Thoracic aorta (tissue), 2 donors: Measurements from ENCODE around the gene TPM2. TPM values are rescaled to one million over a fixed set of nuclear protein-coding genes. Genes with fewer than 3 reads are reported as not detected.
A peak's percentile ranks its signal among the peaks of the same experiment; 100 is the strongest.

Source experiments
- ATAC-seq: fragments of 150-250 bp; one replicate; pipeline ENCODE4 v1.8.0; 2017; ENCODE audit warnings: low read depth; ENCODE audit not compliant: insufficient number of reproducible peaks, low FRiP score
- DNase-seq: peaks from one replicate; pipeline ENCODE4 v3.0.0-alpha.2; 2020; ENCODE audit warnings: low spot score
- H3K27ac ChIP-seq, 2 donors: fragments of 200-600 bp; sonication (generic); 1 replicate in 1 of 2; 2 replicates in 1 of 2; pipeline ENCODE4 v1.5.1; 2016; ENCODE audit warnings: mild to moderate bottlenecking in 2 of 2, moderate library complexity in 2 of 2
- H3K27me3 ChIP-seq: fragments of 200-600 bp; sonication (generic); replicated peaks from 2 replicates; pipeline ENCODE4 v1.6.0; 2016; ENCODE audit warnings: mild to moderate bottlenecking; ENCODE audit not compliant: insufficient read depth
- H3K36me3 ChIP-seq: fragments of 200-600 bp; sonication (generic); one replicate; pipeline ENCODE4 v1.5.1; 2016
- H3K4me1 ChIP-seq, 2 donors: fragments of 200-600 bp; sonication (generic); 1 replicate in 1 of 2; 2 replicates in 1 of 2; pipeline versions ENCODE4 v1.5.1 to v1.6.0; 2016; ENCODE audit warnings: low read depth in 2 of 2, mild to moderate bottlenecking in 1 of 2; ENCODE audit not compliant: control insufficient read depth in 1 of 2
- H3K4me3 ChIP-seq: fragments of 200-600 bp; sonication (generic); 2 replicates; pipeline ENCODE4 v1.5.1; 2016; ENCODE audit warnings: mild to moderate bottlenecking
- H3K9me3 ChIP-seq: fragments of 200-600 bp; sonication (generic); 2 replicates; pipeline ENCODE4 v1.5.1; 2016
- CTCF ChIP-seq: fragments of 200-600 bp; sonication (generic); IDR thresholded peaks from one replicate; pipeline ENCODE4 v1.5.1; 2019; ENCODE audit warnings: antibody characterized with exemption
- total RNA-seq, 2 donors: library from RNA; depleted of rRNA; stranded (reverse); fragments of >200 nt; gene quantifications; one replicate each; pipeline versions ENCODE4 v1.1.0 to v1.2.3, GENCODE V29; 2016

Gene TPM2
- total RNA-seq, 2 donors from 2014 or later, result 4,158 to 5,700 TPM

GRCh38 chr9:35725362-35725761 lies 35.6 kb upstream of the TPM2 start:
- peak overlapping the region; percentile 99 for H3K27ac ChIP-seq
- no peaks in the 10 kb centered on the region for H3K27me3 ChIP-seq
- H3K9me3 ChIP-seq, result no peaks in the 10 kb centered on the region
- peaks cover 20 to 49% of the 10 kb centered on the region in 2 donors for H3K4me1 ChIP-seq
- peaks cover 51% of the 10 kb centered on the region for H3K36me3 ChIP-seq
- DNase-seq (no peak), ATAC-seq (no peak)
- no peak overlapping the region for H3K4me3 ChIP-seq
- TF ChIP-seq CTCF, result no peak

DNA sequence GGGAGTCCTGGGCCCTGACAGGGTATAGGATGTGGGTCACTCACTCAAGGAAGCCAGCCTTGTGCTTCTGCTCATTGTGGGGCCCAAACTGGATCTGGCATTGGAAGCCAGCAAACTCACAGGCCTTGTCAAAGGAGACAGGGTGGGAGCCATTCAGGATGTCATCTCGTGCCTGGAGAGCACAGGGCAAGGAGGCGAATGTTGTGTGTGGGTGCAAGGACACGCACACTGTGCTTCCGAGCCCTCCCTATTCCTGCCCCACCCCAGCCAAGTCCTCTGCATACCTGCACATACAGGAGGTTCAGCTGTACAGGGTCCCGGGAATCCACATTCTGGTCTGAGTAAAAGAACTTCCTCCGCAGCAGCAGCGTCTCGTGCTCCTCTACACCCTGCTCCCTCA lies 34.2 kb upstream of the TPM2 start:
- Histone ChIP-seq H3K9me3 (no peaks in the 10 kb centered on the region), H3K27me3 (no peaks in the 10 kb centered on the region), H3K27ac (peak overlapping the region in 1 of 2 donors; percentile 99), H3K36me3 (peaks cover 66% of the 10 kb centered on the region), H3K4me1 (peaks cover 14 to 36% of the 10 kb centered on the region in 2 donors), H3K4me3 (no peak overlapping the region)
- DNase-seq (no peak), ATAC-seq (no peak)
- TF ChIP-seq CTCF, result no peak

- DNase-seq (no peak), ATAC-seq (no peak)
- Histone ChIP-seq H3K36me3 (peaks cover 70% of the 10 kb centered on the region), H3K27ac (peak overlapping the region in 1 of 2 donors; percentile 13), H3K4me1 (peaks cover 11 to 31% of the 10 kb centered on the region in 2 donors), H3K27me3 (no peaks in the 10 kb centered on the region), H3K9me3 (no peaks in the 10 kb centered on the region), H3K4me3 (no peak overlapping the region)
- TF ChIP-seq CTCF, result no peak
Measured at GRCh38 chr9:35723426-35723825, 33.7 kb upstream of the TPM2 start.

DNA sequence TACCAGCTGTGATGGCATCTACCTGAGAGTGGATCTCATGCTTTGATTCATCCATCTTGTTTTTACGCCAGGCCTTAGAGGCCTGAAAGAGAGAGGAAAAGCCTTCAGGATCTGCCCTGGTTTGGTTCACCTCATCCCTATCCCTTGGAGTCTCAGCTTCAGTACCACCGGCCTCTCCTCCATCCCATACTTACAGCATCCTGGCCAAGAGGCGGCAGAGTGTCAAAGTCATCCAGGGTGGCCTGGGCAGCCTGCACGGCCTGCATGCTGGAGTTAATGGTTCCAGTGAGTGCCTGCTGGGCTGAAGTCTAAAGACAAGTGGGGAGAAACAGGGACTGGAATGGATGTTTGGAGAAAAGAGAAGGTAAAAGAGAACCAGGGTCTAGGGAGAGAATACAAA lies 29.8 kb upstream of the TPM2 start:
- Histone ChIP-seq H3K9me3 (no peaks in the 10 kb centered on the region), H3K27ac (no peak overlapping the region), H3K4me3 (no peak overlapping the region), H3K27me3 (no peaks in the 10 kb centered on the region), H3K4me1 (peaks cover 0 to 13% of the 10 kb centered on the region in 2 donors), H3K36me3 (peaks cover 94% of the 10 kb centered on the region)
- no peak for DNase-seq
- no peak for TF ChIP-seq CTCF
- no peak for ATAC-seq

GRCh38 chr9:35718721-35719511 lies 29.2 kb upstream of the TPM2 start:
- no peak for DNase-seq
- ATAC-seq, result no peak
- Histone ChIP-seq H3K9me3 (no peaks in the 10 kb centered on the region), H3K27me3 (no peaks in the 10 kb centered on the region), H3K4me1 (peaks cover 0 to 13% of the 10 kb centered on the region in 2 donors), H3K36me3 (peaks cover 94% of the 10 kb centered on the region), H3K27ac (no peak overlapping the region), H3K4me3 (no peak overlapping the region)
- no peak for TF ChIP-seq CTCF
